Measurements from ENCODE around the gene TPPP.
"Not testable (repeated sequence)": the region's sequence is repeated elsewhere in the genome, so short reads cannot be mapped to it uniquely, and the experiment has no call there.

Gene TPPP

GRCh38 chr5:679166-679895 lies 13.8 kb downstream of the TPPP start:
- H3K27me3 ChIP-seq (ENCODE audit: insufficient read depth, low read length, poor library complexity, severe bottlenecking); H3K9me3 ChIP-seq (ENCODE audit: insufficient read depth, low read depth, low read length); H3K9me2 ChIP-seq (replicated peaks; ENCODE audit: low read depth, low read length); H3K9ac ChIP-seq (ENCODE audit: low read depth, low read length, poor library complexity, severe bottlenecking); H3K4me1 ChIP-seq (ENCODE audit: insufficient read depth, low read length, poor library complexity, severe bottlenecking); H3K36me3 ChIP-seq (ENCODE audit: insufficient read depth, low read length); H3F3A ChIP-seq (ENCODE audit: low read depth); H3K4me3 ChIP-seq (ENCODE audit: low read length, poor library complexity, severe bottlenecking); H3K4me2 ChIP-seq (ENCODE audit: low read depth, low read length, poor library complexity, severe bottlenecking); H2AFZ ChIP-seq (ENCODE audit: low read length); H4K20me1 ChIP-seq (ENCODE audit: insufficient read depth, low read length, poor library complexity, severe bottlenecking); H3K79me2 ChIP-seq (ENCODE audit: insufficient read depth, low read length): not testable (repeated sequence)

- H3K4me3 ChIP-seq (ENCODE audit: low read length, poor library complexity, severe bottlenecking); H2AFZ ChIP-seq (ENCODE audit: low read length); H3K9me3 ChIP-seq (ENCODE audit: insufficient read depth, low read depth, low read length); H3F3A ChIP-seq (ENCODE audit: low read depth); H3K4me2 ChIP-seq (ENCODE audit: low read depth, low read length, poor library complexity, severe bottlenecking); H4K20me1 ChIP-seq (ENCODE audit: insufficient read depth, low read length, poor library complexity, severe bottlenecking); H3K4me1 ChIP-seq (ENCODE audit: insufficient read depth, low read length, poor library complexity, severe bottlenecking); H3K79me2 ChIP-seq (ENCODE audit: insufficient read depth, low read length); H3K9ac ChIP-seq (ENCODE audit: low read depth, low read length, poor library complexity, severe bottlenecking); H3K27me3 ChIP-seq (ENCODE audit: insufficient read depth, low read length, poor library complexity, severe bottlenecking); H3K9me2 ChIP-seq (replicated peaks; ENCODE audit: low read depth, low read length); H3K36me3 ChIP-seq (ENCODE audit: insufficient read depth, low read length): not testable (repeated sequence)
Observed at GRCh38 chr5:678521-678920, 14.6 kb downstream of the TPPP start.

- Histone ChIP-seq H3K79me2 (ENCODE audit: insufficient read depth, low read length) (no peaks in the 10 kb centered on the region), H3F3A (ENCODE audit: low read depth) (no peaks in the 10 kb centered on the region), H3K9me3 (ENCODE audit: insufficient read depth, low read depth, low read length) (no peaks in the 10 kb centered on the region), H3K27me3 (ENCODE audit: insufficient read depth, low read length, poor library complexity, severe bottlenecking) (no peaks in the 10 kb centered on the region), H3K4me3 (ENCODE audit: low read length, poor library complexity, severe bottlenecking) (no peak overlapping the region), H3K9ac (ENCODE audit: low read depth, low read length, poor library complexity, severe bottlenecking) (no peak overlapping the region), H3K36me3 (ENCODE audit: insufficient read depth, low read length) (no peaks in the 10 kb centered on the region), H3K9me2 (replicated peaks; ENCODE audit: low read depth, low read length) (no peaks in the 10 kb centered on the region), H2AFZ (ENCODE audit: low read length) (no peak overlapping the region), H3K4me1 (ENCODE audit: insufficient read depth, low read length, poor library complexity, severe bottlenecking) (no peaks in the 10 kb centered on the region), H3K4me2 (ENCODE audit: low read depth, low read length, poor library complexity, severe bottlenecking) (no peak overlapping the region), H4K20me1 (ENCODE audit: insufficient read depth, low read length, poor library complexity, severe bottlenecking) (no peaks in the 10 kb centered on the region)
- TF ChIP-seq, protein P1, sequence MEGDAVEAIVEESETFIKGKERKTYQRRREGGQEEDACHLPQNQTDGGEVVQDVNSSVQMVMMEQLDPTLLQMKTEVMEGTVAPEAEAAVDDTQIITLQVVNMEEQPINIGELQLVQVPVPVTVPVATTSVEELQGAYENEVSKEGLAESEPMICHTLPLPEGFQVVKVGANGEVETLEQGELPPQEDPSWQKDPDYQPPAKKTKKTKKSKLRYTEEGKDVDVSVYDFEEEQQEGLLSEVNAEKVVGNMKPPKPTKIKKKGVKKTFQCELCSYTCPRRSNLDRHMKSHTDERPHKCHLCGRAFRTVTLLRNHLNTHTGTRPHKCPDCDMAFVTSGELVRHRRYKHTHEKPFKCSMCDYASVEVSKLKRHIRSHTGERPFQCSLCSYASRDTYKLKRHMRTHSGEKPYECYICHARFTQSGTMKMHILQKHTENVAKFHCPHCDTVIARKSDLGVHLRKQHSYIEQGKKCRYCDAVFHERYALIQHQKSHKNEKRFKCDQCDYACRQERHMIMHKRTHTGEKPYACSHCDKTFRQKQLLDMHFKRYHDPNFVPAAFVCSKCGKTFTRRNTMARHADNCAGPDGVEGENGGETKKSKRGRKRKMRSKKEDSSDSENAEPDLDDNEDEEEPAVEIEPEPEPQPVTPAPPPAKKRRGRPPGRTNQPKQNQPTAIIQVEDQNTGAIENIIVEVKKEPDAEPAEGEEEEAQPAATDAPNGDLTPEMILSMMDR (conservative IDR thresholded peaks at IDR 0.05; ENCODE audit: low read length): no peak
- no peak for TF ChIP-seq EZH2phosphoT487 (IDR thresholded peaks at IDR 0.05; ENCODE audit: borderline replicate concordance)
Observed at GRCh38 chr5:677131-678101, 15.7 kb downstream of the TPPP start.

DNA sequence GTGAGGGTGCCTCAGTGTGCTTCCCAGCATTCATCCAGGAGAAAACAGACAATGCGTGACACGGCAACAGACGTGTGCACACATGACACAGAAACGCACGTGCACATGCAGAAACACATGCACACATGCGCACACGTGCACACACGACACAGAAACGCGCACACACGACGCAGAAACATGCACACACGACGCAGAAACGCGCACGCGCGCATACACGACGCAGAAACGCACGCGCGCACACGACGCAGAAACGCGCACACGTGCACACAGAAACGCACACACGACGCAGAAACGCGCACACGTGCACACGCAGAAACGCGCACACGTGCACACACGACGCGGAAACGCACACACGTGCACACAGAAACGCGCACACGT lies 16.5 kb downstream of the TPPP start:
- no peaks in the 10 kb centered on the region for H3K27me3 ChIP-seq (ENCODE audit: insufficient read depth, low read length, poor library complexity, severe bottlenecking)
- no peaks in the 10 kb centered on the region for H4K20me1 ChIP-seq (ENCODE audit: insufficient read depth, low read length, poor library complexity, severe bottlenecking)
- H3K79me2 ChIP-seq (ENCODE audit: insufficient read depth, low read length): no peaks in the 10 kb centered on the region
- H3K36me3 ChIP-seq (ENCODE audit: insufficient read depth, low read length): no peaks in the 10 kb centered on the region
- no peak for TF ChIP-seq EZH2phosphoT487 (IDR thresholded peaks at IDR 0.05; ENCODE audit: borderline replicate concordance)
- TF ChIP-seq, protein P1 (conservative IDR thresholded peaks at IDR 0.05; ENCODE audit: low read length): no peak
- no peaks in the 10 kb centered on the region for H3K4me1 ChIP-seq (ENCODE audit: insufficient read depth, low read length, poor library complexity, severe bottlenecking)
- H3K9me2 ChIP-seq (replicated peaks; ENCODE audit: low read depth, low read length): no peaks in the 10 kb centered on the region
- no peaks in the 10 kb centered on the region for H3F3A ChIP-seq (ENCODE audit: low read depth)
- no peak overlapping the region for H3K9ac ChIP-seq (ENCODE audit: low read depth, low read length, poor library complexity, severe bottlenecking)
- H3K9me3 ChIP-seq (ENCODE audit: insufficient read depth, low read depth, low read length): no peaks in the 10 kb centered on the region
- no peak overlapping the region for H3K4me3 ChIP-seq (ENCODE audit: low read length, poor library complexity, severe bottlenecking)
- H2AFZ ChIP-seq (ENCODE audit: low read length): no peak overlapping the region
- no peak overlapping the region for H3K4me2 ChIP-seq (ENCODE audit: low read depth, low read length, poor library complexity, severe bottlenecking)

Data from Loucy (cell line).